Measurements from ENCODE around the gene WDR86.

WDR86 gene

GRCh38 chr7:151406886-151407583, 2.8 kb downstream of the WDR86 start:
- DNase-seq (ENCODE audit: low read depth) = no peak

- no peak for DNase-seq (ENCODE audit: low read depth)
These were observed 3.6 kb downstream of the WDR86 start for GRCh38 chr7:151406051-151406875.

DNA sequence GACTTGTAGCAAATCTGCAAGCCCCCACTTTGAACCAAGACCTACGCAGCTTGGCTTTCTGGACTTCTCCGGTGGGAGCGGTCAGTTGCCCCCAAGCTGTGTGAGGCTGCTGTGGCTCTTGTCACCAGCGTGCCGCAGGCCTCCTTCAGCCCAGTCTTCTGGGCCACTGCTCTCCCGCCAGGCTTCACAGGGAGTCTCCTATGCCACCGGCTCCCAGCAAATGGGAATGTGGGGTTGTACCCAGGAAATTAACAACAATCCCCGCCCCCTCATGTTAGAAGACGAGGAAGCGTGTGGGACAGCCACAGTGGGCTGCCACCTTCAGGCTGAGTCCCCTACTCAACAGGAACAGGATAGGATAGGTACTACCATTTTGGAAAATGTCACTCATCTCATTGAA, 4.2 kb downstream of the WDR86 start:
- DNase-seq (ENCODE audit: low read depth) = no peak

DNA sequence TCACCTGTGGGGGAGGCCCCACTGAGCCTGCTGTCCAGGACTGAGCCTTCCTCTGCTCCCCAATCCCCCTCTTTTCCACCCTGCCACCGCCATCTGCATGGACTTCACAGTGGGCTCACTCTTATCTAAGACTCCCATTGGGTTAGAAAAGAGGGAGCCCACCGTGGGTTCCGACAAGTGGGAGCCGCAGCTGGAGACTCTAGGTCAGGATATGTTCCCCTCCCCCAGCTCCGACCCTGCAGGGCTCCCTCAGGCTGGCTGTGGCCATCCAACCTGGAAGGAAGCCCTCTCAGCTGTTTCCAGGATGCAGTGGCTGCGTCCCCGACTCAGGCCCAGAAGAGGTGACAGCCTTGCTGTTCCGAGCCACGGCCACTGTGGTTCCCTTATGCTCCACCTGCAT, 4.8 kb downstream of the WDR86 start:
- DNase-seq (ENCODE audit: low read depth) = no peak

- DNase-seq (ENCODE audit: low read depth) = no peak
These were observed 5.4 kb downstream of the WDR86 start for GRCh38 chr7:151404216-151405011.

- no peak for DNase-seq (ENCODE audit: low read depth)
These were observed 6.1 kb downstream of the WDR86 start for GRCh38 chr7:151403764-151404163.

DNA sequence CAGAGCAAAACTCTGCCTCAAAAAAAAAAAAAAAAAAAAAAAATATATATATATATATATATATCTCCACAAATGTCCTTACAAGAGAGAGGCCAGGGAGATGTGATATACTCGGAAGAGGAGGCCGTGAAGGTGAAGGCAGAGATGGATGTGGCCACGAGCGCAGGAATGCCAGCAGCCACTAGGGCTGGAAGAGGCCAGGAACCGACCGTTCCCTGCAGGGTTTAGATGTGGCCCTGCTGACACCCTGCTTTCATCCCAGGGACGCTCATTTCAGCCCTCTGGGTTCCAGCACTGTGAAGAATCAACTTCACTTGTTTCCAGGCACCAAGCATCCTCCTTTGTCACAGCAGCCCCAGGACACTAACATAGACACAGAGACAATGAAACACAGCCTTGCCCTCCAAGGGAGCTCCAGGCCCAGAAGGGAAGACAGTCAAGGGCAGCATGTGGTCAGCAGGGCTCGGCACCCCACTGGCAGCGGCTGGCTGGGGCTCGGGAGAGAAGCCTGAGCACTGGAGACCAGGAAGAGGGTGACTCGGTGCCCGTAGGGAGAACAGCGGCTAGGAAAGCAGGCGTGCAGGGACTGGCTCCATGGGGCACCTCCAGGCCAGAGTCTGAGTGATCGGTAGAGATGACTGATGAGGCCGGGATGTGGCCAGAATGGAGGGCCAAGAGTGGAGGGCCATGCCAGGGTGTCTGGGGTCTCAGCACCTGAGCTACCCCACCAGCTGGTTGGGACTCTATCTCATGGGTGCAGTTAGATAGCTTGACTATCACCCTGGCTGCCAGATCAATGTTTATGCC, 7.6 kb downstream of the WDR86 start:
- DNase-seq (ENCODE audit: low read depth) = no peak

DNA sequence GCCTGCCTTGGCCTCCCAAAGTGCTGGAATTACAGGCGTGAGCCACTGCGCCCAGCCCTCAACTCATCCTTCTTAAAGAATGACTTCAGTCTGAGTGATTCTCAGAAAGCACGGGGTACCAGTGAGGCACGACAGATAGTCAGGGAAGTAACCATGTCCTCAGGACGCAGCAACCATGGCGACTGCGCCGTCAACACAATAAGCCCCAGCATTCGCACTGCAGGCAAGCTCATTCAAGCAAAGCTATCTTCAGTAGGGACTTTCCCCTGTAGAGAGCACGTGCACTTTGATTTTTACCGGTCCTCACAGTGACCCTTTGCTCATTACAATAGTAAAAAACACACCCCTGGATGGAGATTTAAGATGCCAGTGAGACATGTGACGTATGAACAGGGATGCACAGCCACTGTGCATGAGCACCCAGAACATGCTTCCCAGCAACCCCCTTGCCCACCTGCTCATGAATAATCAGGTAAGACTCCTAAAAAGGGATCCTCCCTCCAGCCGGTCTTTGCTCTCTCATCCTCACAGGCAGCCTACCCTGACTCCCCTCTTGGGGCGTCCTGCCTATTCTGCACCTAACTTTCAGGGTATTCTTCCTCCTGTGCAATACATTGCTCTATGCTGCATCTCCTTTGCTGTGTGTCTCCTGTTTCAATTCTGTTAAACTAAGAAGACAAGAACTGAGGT, 9.1 kb downstream of the WDR86 start:
- DNase-seq (ENCODE audit: low read depth) = no peak

DNA sequence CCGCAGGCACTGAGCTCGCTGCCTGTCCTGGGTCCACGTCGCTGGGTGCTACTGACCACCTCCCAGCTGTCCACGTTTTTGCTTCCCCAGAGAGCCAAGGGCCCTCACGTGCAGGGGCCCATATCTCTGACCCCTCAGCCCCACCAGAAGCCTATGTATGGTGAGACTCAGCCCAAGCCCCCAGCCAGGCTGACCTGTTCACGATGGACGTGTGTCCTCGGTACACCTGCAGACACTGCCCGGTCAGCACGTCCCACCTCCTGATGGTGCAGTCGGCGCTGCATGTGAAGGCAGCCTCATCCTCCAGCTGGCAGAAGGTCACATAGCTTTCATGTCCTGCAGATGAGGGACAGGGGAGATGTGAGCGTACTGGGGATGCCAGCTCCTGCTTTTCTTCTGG, 9.9 kb downstream of the WDR86 start:
- no peak for DNase-seq (ENCODE audit: low read depth)

DNA sequence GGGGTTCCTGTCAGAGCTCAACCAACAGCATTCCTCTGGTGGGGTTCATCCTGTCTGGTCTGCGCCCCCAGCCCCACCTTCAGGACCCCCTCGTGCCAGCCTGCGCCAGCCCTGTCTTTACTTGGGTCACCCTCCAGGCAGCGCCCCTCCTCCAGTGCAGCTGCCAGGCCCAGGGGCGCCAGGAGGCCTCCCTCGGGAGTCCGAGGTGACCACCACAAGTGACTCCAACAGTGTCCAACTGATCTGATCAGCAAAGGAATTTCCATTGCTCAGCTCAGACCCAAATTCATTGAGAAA, 10.6 kb downstream of the WDR86 start:
- no peak for DNase-seq (ENCODE audit: low read depth)

DNA sequence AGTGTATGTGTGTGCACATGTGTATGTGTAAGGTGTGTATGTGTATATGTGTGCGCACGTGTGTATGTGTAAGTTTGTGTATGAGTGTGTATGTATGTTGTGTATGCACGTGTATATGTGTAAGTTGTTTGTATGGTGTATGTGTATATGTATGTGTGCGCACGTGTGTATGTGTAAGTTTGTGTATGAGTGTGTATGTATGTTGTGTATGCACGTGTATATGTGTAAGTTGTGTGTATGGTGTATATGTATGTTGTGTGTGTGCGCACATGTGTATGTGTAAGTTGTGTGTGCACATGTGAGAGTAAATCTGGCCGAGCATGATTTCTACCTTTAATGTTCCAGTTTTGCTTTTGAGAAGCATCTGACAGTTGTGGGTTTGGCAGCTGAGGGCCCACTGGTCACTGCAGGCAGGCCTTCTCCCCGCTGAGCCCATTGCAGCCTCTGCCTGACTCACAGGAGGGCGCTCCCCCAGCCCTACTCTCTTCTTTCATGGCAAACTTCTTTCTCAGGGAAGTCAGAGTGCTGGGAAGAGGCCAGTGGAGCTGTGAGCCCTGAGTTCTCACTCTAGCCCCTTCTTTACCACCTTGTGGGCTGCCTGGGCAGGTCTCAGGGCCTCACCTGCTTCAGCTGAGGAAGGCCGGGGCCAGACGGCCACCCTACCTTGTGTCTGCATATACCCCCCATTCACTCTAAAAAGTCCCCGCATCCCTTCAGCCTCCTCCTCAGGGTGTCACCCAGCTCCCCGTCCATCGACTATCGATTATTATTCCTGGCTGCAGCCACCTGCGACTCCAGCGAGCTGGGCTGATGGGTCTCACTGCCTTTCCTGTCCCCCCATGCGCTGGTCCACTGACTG, 11.2 kb downstream of the WDR86 start:
- no peak for DNase-seq (ENCODE audit: low read depth)

- no peak for DNase-seq (ENCODE audit: low read depth)
These were observed 12.8 kb downstream of the WDR86 start for GRCh38 chr7:151397026-151397425.

DNA sequence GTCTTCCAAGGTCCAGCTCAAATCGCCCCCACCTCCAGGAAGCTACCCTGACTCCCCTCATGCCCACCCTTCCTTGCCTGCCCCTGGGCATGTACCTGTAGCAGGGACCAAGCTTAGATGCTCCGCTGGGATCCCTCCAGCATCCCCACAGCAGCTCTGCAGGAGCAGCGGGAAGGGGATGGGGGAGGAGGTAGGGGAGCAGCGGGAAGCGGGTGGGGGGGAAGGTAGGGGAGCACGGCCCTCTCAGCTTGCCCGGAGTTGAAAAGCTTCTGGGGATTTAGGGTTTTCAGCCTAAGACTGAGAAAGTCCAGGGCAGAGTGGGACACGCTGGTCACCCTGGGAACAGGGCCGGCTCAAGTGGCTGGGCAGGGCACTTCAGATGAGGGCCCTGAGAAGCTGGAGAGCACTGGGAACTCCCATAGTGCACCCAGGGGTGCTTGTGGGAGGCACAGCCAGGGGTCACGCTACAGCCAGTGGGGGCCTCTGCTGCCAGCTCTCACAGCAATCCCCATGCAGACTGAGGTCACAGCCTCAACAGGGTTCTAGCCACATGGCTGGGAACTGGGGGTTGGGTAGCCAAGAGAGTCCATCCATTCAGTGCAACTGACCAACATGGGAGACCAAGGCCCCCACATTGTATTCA, 13.4 kb downstream of the WDR86 start:
- DNase-seq (ENCODE audit: low read depth) = no peak

- no peak for DNase-seq (ENCODE audit: low read depth)
These were observed 14.8 kb downstream of the WDR86 start for GRCh38 chr7:151395036-151395367.

DNA sequence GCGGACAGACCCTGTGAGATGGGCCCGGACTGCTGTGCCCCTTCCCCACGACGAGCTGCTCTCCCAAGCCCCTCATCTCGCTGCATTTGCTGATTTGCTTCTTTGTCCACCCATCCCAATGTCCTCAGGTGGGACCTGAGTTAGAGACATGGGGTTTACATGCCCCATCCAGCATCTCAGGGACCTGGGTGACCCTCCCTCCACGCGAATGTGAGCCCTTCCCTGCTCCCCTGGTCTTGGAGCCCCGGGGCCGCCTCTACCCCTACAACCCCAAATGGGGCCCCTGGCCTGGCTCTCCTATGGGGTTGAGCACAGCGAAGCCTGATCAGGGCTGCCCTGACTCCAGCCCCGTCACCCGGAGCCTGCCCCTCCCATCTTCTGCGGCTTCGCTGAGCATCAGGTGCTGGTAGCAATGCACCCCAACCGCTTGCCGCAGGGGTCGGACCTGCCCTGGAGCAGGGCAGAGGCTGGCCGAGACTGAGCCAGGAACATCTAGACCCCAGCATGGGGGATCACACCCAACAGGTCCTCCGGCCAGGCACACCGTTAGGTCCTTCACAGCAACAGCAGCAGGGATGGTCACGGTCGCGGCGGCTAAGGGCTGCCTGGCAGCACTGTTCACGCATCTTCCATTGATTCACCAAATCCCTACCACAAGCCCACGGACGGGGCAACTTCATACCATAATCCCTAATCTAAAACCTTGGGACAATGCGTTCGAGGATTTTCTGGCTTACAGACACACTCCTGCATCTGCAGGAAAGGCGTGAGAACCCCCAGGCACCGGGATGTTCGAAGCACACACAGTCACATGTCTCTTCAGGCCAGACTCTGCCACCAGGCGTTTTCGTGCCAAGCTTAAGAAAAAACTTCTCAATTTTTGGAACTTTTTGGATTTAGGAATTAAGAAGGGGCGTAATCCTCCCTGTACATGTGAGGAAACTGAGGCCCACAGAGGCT, 15.5 kb downstream of the WDR86 start:
- no peak for DNase-seq (ENCODE audit: low read depth)

DNA sequence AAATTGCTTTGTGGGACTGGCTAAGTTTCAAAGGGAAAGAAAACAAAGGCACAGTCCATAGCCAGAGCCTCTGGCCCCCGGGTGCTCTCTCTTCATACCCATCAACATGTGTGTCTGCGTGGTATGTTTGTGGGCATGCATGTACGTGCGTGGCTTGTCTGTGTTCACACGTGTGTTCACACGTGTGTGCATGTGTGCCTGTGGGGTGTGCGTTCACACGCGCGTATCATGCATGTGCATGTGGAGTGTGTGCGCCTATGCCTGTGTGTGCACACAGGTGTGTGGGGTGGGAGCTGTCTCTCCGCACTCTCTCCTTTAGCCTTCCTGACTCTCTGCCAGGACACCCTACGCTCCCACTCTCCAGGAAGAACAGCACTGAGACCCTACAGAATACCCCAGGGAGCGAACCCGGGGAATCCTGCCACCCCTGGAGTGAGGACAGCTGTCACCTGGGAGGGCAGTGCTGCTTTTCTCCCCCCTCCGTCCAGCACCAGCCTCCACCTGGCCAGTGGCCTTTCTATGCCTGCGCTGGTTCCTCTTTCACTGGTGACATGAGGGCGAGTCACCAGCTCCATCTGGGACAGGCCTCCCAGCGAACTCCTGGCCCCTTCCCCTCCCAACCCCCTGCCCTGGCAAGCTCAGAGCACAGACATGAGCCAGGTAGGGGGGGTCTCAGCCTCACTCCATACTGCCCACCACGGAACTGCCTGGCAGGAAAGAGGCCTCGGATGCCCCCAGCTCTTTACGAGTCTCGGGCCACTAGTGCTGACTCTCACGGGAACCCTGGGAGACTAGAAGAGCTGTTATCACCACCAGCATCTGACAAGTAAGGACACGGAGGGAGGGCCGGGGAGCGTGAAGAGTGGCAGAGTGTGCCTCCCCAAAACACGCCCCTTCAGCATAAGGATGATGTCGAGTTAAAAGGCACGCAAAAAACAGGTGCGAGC, 16.5 kb downstream of the WDR86 start:
- no peak for DNase-seq (ENCODE audit: low read depth)

GRCh38 chr7:151392426-151392825, 17.4 kb downstream of the WDR86 start:
- no peak for DNase-seq (ENCODE audit: low read depth)

DNA sequence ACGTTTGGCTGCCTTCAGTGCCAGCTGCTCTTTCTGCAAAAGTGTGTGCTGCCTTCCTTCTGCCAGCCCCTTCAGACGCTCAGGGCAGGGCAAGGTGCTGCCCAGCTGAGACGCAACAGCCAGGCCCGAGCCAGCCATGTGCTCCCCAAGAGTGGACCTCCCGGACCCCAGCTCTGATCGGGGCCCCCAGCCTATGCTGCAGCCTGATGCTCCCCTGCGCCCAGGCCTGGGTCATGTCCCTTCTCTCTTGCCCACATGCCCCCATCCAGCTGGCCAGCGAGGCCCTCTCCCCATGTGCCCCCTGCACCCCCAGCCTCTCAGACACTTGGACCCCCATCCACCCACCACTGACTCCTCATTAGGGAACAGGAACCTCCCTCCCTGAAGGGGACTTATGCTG, 17.8 kb downstream of the WDR86 start:
- DNase-seq (ENCODE audit: low read depth) = no peak

All from T follicular helper cell (primary cell).